HG03196 (cell line): Measurements from ENCODE around the gene SIK3.

Experiments used
- ATAC-seq: cut with Tn5 transposase; IDR thresholded peaks from one replicate; pipeline ENCODE4 v1.9.1; 2021; ENCODE audit not compliant: unreplicated experiment

SIK3 gene

DNA sequence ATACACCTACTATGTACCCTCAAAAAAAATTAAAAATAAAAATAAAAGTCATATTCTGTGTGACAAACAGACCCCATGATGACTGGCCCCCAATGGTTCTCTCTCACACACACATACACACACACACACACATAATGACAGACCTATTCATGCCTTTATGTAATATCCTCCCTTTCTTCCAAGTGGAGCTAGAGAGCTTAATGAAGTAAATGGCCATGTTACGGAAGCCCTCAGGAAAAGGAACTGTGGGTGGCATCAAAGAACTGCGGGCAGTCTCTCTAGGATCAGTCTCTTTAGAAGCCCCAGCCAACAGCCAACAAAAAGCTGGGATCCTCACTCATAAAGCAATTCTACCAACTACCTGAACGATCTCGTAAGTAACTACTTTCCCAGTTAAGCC lies 125.5 kb downstream of the SIK3 start:
- ATAC-seq: no peak

DNA sequence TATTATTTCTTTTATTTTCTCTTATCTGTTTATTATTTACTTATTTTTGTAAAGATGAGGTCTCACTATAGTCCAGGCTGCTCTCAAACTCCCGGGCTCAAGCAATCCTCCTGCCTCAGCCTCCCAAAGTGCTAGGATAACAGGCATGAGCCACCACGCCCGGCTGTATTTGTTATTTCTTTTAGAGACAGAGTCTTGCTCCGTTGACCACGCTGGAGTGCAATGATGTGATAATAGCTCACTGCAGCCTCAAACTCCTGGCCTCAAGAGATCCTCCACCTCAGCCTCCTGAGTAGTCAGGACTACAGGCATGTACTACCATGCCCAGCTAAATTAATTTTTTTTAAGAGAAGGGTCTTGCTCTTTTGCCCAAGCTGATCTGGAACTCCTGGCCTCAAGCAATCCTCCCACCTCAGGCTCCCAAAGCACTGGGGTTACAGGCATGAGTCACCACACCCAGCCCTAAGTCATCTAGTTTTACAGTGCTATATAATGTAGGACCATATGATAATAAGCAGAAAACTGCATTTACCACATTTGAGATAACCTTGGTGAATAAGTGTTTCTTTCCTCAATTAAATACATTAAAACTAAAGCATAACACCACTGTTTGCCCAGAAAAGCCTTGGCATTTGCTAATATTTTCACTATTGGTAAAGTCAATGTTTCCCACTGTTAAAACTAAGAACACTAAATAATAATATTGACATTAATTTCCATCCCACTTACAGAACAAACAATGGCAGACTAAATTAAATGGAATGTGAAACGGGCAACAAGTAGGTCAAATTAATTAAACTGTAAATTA lies 127.5 kb downstream of the SIK3 start:
- ATAC-seq: no peak

DNA sequence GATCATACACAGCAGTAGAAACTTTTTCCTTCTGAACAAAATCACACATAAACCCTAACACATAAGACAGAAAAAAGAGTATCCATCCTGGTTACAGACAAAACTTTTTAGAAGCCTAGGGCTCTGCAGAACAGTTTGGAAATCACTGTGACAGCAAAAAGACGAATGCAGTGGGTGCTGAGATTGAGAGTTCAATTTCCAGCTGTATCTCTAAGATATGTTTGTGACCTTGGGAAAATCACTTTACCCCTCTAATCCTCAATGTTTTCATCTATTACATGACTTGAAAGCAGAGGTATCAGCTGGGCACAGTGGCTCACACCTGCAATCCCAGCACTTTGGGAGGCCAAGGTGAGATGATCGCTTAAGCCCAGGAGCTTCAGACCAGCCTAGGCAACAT lies 128.5 kb downstream of the SIK3 start:
- no peak for ATAC-seq

DNA sequence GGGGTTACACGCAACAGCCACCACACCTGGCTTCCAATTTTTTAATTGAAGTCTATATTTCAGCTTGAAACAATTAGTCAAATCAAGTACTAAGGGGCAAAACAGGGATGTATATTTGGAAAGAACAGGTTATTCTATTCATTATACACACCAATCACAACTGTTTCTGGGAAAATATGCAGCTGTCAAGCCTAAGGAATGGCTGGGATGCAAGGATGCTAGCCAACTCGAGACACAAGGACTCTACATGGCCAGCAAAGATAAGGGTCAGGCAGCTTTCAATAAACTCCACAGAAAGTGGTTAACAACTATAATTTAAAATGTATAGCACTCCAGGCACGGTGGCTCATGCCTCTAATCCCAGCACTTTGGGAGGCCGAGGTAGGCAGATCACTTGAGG lies 134.0 kb downstream of the SIK3 start:
- ATAC-seq: no peak

DNA sequence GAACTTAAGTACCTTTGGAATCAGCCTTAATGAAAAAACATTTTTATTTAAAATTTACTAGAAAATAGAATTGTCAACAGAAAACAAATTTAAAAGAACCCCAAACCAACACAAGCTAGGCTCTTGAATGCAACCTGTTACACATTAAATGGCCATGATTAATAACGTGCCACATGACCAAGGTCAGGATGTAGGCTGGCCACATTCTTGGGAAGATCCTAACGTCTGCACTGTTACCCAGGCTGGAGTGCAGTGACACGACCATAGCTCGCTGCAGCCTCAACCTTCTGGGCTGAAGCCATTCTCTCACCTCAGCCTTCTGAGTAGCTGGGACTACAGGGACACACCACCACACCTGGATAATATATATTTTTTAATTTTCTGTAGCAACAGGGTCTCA lies 134.4 kb downstream of the SIK3 start:
- no peak for ATAC-seq

DNA sequence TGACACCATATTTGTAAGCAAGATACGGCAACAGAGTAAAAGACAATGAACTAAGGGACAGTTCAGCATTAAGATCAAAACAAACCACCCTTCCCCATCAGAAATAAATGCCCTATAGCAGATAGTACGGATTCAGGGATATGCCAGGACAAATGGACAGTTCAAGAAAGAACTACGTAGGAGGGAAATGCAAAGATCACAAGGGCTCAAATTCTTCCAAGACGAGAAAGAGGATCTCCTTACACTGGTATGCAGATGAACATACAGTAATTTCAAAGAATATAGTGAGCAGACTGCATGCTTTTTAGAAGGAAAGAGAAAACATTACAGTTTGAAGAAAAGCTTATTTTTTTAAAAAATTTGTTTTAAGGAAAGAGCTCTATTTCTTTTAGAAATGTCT lies 136.1 kb downstream of the SIK3 start:
- ATAC-seq: no peak

DNA sequence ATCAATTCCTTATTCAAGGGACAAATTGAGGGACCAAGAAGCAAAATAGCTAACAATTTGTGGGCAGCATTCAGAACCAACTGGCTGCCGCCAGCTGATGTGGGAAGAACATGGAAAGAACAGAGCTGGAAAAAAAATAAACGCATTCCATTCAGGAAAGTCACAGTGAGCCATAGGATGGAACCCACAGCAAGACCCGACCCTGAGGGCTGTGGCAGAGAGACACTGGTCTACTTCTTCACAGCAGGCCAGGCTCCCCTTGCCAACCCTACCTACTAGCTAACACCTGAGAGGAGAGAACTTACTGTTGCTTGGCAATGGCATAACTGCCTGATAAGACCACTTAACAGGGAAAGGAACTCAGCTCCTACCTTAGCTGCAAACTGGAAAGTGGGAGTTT lies 137.3 kb downstream of the SIK3 start:
- ATAC-seq: no peak

DNA sequence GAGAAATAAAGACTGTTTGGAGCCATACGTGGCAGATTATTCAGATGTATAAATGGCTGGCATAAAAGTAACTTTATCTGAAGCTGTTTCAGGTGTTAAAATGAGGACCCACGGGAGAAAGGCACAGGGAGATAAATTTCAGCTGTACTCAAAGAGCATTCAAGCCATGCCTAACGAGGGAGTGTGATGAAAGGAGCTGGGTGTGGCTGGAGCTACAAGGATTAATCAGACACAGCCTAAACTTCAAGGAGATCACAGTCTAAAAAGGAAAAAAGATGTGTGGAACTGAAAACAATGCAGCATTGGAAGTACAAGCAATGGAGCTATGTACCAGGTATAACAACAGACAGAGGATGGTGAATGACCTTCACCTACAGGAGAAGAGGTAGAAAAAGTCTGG lies 140.0 kb downstream of the SIK3 start:
- no peak for ATAC-seq

DNA sequence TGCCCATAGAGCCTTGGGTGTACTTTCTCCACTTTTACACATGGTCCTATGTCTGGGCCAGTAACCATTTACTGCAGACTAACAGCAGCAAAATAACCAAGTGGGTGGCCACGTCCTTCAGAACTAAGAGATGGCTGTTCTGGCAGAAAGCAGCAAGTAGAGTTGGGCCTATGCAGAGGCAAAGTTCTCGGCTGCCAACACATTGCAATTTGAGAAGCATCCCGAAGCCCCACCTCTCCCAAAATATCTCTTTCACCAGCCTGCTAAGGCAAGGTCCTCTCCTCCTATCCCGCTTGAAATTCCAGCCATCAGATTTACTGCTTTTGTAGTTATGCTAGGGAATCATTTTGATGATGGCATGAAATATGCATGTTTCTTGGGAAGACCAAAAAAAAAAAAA lies 142.3 kb downstream of the SIK3 start:
- no peak for ATAC-seq

DNA sequence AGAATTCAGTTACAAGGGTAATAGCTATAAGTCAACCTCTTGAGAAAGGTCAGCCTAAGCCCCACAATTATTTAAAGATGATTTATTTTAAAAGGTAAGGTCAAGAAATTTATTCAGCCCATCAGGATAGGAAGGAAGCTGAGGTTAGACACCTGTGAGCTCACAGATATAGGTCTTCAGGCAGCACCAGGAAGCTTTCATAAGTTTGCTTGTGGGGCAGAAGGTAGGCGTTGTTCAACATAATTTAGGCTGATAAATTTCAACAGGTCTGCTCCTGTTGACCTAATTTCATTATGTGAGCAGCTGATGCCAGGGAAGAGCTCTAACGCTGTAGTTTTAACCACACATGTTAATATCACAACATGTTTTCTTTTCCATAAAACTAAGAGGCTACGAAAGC lies 142.7 kb downstream of the SIK3 start:
- no peak for ATAC-seq

DNA sequence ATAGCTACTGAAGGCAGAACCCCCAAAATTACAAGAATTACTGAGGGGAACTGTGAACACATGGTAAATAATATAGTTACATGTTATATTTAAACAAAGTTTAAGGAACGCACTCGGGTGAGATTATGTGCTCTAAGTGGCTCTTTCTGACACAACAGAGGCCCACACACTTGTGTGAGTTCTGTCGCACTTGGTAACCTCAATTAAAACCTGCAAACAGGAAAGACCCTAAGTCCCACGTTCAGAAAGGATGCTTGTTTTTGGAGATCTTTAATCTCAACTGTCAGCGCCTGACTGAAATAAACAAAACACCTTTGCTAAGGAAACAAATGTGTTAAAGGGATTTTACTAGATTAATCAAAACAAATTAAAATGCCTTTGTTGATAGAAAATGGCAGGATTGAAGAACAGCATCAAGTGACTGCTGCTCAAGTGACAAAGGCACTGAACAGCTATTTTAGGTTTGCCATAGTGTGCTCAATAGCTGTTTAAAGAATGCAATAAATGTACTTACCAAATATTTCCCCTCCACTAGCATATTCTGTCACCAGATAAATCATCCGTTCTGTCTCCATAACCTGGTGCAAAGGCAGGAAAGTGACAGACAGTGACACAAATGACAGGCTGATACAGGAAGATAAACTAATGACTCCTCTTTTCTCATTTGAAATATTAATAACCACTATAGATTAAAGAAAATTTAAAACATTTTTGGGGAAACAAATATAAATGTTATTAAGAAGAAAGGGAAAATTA lies 144.5 kb downstream of the SIK3 start:
- ATAC-seq: no peak

DNA sequence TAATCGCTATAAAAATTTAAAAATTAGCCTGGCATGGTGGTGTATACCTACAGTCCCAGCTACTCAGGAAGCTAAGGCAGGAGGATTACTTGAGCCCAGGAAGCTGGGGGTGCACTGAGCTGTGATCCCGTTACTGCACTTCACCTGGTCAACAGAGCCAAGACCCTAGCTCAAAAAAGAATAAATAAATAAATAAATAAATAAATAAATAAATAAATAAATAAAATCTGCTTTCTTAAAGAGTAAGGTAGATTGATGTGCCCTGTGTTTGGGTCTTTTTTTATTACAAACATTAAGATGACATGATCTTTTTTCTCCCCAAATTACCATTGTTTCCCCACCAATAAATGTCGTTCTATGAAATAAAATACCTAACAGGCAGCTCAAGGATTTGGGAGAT lies 146.5 kb downstream of the SIK3 start:
- no peak for ATAC-seq

DNA sequence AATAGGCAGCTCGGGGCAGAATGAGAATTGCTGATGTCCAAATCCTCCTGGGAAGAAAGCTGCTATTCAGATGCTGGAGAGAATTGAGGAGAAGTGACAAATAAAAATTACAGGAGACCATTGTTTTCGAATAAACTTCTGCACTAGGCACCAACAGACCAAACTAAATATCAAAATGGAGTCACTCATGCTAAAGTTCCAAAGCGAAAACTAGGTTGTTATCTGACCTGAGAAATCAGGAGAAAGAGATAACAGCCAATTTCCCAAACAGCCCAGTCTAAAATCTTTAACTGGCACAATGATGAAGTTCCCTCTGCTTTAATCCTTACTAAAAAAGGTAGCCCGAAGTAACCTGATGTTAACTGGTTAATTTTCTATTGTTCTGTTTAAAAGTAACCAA lies 148.0 kb downstream of the SIK3 start:
- ATAC-seq: no peak

DNA sequence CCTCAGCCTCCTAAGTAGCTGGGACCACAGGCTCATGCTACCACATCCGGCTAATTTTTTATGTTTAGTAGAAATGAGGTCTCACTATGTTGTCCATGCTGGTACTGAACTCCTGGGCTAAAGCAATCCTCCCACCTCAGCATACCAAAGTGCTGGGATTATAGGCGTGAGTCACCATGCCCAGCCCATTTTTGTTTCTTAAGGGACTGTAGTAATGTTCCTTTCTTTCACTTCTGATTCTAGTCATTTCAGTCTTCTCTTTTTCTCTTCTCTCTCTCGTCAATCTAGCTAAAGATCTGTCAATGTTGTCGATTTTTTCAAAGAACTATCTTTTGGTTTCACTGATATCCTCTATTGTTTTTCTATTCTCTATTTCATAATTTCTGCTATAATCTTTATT lies 149.8 kb downstream of the SIK3 start:
- no peak for ATAC-seq

DNA sequence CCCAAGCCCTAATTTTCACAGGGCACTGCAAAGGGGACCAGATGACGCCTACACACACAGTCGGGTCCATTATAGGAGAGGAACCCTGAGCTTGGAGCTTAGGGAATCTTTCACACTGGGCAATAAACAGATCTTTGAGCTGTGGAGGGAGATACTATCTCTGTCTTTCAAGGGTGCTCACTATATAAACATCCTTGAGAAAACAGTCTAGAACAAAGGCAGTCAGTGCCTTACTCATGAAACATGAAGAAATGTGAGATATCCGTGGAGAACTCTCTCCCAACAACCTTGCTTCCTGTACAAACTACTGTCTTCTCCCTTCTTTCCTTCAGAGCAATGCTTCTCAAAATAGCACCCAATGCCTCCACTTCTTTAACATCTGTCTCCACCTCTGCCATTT lies 151.8 kb downstream of the SIK3 start:
- ATAC-seq: no peak

DNA sequence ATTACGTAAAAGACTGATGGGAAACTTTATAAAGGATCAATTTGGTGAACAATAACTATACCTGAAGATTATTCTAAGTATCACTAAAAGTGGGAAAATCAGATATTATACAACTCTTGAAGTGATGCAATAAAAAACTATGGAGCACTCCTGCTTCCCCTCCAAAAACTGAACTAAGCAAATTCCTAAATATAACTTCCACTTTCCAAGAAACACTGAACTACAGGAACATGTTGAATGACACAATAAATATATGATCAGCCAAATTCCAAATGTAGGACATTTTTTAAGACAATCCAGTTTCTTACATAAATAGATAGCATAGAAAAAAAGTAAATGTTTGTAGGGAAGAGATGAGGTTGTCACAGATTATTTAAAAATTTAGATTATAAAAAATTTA lies 158.7 kb downstream of the SIK3 start:
- ATAC-seq: no peak

DNA sequence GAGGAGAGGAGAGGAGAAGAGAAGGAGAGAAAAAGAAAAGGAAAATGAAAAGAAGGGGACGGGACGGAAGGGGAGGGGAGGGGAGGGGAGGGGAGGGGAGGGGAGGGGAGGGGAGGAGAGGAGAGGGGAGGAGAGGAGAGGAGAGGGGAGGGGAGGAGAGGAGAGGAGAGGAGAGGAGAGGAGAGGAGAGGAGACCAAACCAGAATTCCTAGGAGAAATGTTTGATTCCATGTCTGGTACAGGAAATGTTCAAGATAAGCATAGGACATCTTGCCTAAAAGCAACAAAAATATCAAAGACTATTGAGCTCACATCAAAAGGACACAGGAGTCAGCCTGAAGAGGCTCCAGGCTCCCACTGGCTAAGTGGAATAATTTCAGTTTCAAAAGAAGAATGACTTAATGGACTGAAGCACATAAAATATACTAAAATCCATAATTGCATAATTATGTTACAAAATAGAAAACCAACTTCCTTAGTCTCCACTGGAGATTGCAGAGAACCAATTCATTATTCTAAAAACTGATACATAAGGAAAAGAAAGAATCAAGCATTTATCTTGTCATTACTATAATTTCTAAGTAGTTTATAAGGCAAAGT lies 159.7 kb downstream of the SIK3 start:
- no peak for ATAC-seq

DNA sequence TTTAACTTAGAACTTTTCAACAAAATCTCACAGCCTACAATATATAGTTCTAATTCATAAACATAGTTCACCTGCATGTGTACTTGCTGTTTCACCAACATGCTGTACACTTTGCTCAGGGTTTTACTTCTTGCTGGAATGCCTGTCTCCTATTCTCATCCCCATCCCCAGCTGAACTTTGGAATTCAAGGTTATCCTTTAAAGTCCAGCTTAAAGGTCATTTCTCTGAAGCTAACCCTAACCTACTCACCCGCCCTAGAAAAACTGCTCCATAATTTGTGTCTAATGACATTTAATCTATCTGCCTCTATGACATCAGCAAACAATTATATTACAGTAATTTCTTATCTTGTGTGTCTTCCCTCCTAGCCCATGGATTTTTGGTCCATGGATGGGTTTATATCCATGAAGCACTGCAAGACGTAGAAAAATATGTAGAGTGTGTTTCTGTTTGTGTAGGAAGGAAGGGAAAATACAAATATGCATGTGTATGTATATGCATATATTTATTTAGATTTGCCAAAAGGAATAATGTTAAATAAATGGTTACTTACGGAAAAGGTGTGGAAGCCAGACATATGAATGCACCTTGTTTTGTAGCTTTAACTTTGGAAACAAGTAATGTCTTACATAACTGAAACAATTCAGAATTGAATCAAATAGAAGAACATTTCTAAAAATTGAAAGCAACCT lies 161.3 kb downstream of the SIK3 start:
- no peak for ATAC-seq

DNA sequence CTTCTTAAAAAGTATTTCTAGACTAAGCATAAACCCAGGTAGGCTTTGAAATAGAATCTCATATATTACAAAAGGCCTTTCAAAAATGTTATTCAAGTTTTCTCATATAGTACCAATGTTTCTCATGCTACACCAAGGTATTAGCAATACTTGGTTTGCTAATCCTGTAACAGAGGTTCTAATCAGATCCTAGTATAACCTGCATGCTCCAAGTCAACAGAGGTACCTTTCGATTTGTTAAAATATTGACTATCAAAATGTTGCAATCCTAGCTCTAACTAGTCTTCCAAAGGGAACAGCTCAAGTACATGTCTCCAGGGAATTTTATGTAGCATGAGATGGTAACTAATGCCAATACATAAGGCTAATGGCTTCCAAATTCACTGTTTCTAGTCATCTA lies 162.7 kb downstream of the SIK3 start:
- ATAC-seq: no peak

DNA sequence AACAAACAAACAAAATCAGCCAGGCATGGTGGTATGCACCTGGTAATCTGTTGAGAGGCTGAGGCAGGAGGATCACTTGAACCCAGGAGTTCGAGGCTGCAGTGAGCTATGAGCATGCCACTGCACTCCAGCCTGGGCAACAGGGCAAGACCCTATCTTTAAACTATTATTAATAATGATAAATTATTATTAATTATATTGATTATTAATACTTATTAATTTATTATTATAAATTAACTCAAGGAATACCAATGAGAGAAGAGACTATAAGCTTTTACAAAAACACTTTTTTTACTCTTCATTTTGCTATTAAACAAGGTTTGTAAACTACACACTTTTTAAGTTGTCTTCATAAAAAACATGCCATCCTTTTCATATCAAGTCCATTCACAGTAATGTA lies 163.1 kb downstream of the SIK3 start:
- ATAC-seq: no peak

DNA sequence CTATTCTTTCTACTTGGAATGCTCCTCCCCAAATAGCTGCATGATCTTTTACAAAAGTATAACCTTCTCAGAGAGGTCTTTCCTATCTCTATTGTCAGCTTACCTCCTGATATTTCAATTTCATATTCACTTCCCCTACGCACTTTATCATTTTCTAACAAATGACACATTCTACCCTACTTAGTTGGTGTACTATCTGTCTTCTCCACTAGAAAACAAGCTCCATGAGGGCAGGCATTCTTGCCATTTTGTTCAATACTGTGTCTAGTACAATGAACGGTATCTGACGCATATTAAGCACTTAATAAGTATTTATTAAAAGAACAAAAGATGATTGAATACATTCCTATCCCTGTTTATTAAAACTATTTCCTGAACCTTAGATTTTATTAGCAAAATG lies 164.3 kb downstream of the SIK3 start:
- no peak for ATAC-seq

DNA sequence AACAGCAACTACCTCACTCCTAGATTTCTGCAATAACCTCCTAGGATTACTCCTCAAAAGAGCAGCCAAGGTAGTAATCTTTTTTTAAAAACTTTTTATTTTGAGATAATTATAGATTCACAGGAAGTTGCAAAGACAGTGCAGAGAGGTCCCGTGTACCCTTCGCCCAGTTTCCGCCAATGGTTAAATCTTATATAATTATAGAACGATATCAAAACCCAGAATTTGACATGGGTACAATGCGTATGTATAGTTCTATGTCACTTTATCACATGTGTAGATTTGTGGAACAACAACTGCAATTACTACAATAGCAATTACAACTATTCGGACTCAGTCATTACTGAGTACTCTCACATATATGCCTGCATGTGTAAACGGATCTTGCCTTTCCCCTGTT lies 166.0 kb downstream of the SIK3 start:
- ATAC-seq: no peak
